Liver (tissue), 9 donors: ENCODE results near the gene PNPLA2. TPM values are rescaled to one million over a fixed set of nuclear protein-coding genes. Genes with fewer than 3 reads are reported as not detected.

Experiments
- DNase-seq: peaks from one replicate; pipeline ENCODE4 v3.0.0-alpha.2; 2017; ENCODE audit warnings: low spot score
- H3K27ac ChIP-seq, 2 donors: one replicate each; pipeline ENCODE4 v1.7.0; 2013; ENCODE audit warnings: inconsistent platforms in 2 of 2, low read length in 2 of 2, control low read depth in 1 of 2, low read depth in 1 of 2, mild to moderate bottlenecking in 1 of 2
- H3K27me3 ChIP-seq, 4 donors: one replicate each; pipeline versions ENCODE4 v1.6.1 to v1.7.0; 2013; ENCODE audit warnings: low read length in 3 of 4, inconsistent platforms in 1 of 4, mild to moderate bottlenecking in 1 of 4, moderate library complexity in 1 of 4; ENCODE audit not compliant: control insufficient read depth in 4 of 4, insufficient read depth in 4 of 4
- H3K36me3 ChIP-seq, 4 donors: one replicate each; pipeline versions ENCODE4 v1.6.1 to v1.7.0; 2013; ENCODE audit warnings: low read length in 3 of 4, mild to moderate bottlenecking in 3 of 4, low read depth in 1 of 4, moderate library complexity in 1 of 4; ENCODE audit not compliant: control insufficient read depth in 4 of 4, insufficient read depth in 3 of 4
- H3K4me1 ChIP-seq, 4 donors: one replicate each; pipeline versions ENCODE4 v1.6.1 to v1.7.0; 2013; ENCODE audit warnings: low read length in 3 of 4, mild to moderate bottlenecking in 3 of 4, moderate library complexity in 1 of 4; ENCODE audit not compliant: control insufficient read depth in 4 of 4, insufficient read depth in 4 of 4
- H3K4me3 ChIP-seq, 3 donors: one replicate each; pipeline versions ENCODE4 v1.6.1 to v1.7.0; 2013; ENCODE audit warnings: low read length in 3 of 3, control low read depth in 1 of 3, low read depth in 1 of 3, mild to moderate bottlenecking in 1 of 3
- H3K9ac ChIP-seq, 2 donors: one replicate each; pipeline ENCODE4 v1.7.0; 2013; ENCODE audit warnings: low read length in 2 of 2, mild to moderate bottlenecking in 2 of 2, moderate library complexity in 2 of 2, control low read depth in 1 of 2, low read depth in 1 of 2
- H3K9me3 ChIP-seq, 4 donors: one replicate each; pipeline versions ENCODE4 v1.6.1 to v1.7.0; 2013; ENCODE audit warnings: low read length in 3 of 4; ENCODE audit not compliant: control insufficient read depth in 4 of 4
- EGR1 ChIP-seq, 2 donors: IDR thresholded peaks; 2 replicates each; pipeline ENCODE4 v1.6.1; 2016 to 2018; ENCODE audit warnings: antibody characterized with exemption in 2 of 2, low read depth in 2 of 2
- FOXA1 ChIP-seq: IDR thresholded peaks from 2 replicates; pipeline ENCODE4 v1.6.1; 2016; ENCODE audit warnings: antibody characterized with exemption
- FOXA2 ChIP-seq: IDR thresholded peaks from 2 replicates; pipeline ENCODE4 v1.6.1; 2016; ENCODE audit warnings: antibody characterized with exemption
- HNF4A ChIP-seq, 2 donors: conservative IDR thresholded peaks; 2 replicates each; pipeline ENCODE4 v1.6.1; 2016; ENCODE audit warnings: antibody characterized with exemption in 2 of 2, mild to moderate bottlenecking in 2 of 2
- HNF4G ChIP-seq: IDR thresholded peaks from 2 replicates; pipeline ENCODE4 v1.6.1; 2016; ENCODE audit warnings: antibody characterized with exemption
- JUND ChIP-seq, 2 donors: IDR thresholded peaks; 2 replicates each; pipeline ENCODE4 v1.6.1; 2016; ENCODE audit warnings: antibody characterized with exemption in 2 of 2
- RAD21 ChIP-seq, 2 donors: IDR thresholded peaks; 2 replicates each; pipeline ENCODE4 v1.6.1; 2016; ENCODE audit warnings: antibody characterized with exemption in 2 of 2, mild to moderate bottlenecking in 2 of 2
- RXRA ChIP-seq, 2 donors: IDR thresholded peaks; 2 replicates each; pipeline ENCODE4 v1.6.1; 2017 to 2018; ENCODE audit warnings: antibody characterized with exemption in 2 of 2, mild to moderate bottlenecking in 1 of 2
- WGBS: extraction: QIAGEN DNeasy Blood & Tissue Kit; methylation state at CpG from one replicate; pipeline ENCODE4 v1.1.7; 2013; 5-methylcytosine and 5-hydroxymethylcytosine counted together
- polyA plus RNA-seq, 2 donors: library from polyadenylated mRNA; stranded (reverse) in 1 of 2; unstranded in 1 of 2; fragments of 200-250 nt in 1 of 2; fragments of >200 nt in 1 of 2; fragmentation: Nextera tagmentation in 1 of 2; extraction: Ambion mirVana in 1 of 2; gene quantifications; one replicate each; pipeline versions ENCODE4 v1.2.1 to v1.2.3, GENCODE V29; 2013 to 2015
- total RNA-seq, 2 donors: library from RNA; depleted of rRNA; stranded (reverse); fragments of >200 nt; gene quantifications; one replicate each; pipeline ENCODE4 v1.2.3, GENCODE V29; 2014
- TF ChIP-seq, protein P1 (sequence below): IDR thresholded peaks from 2 replicates; pipeline ENCODE4 v1.6.1; 2016; ENCODE audit warnings: antibody characterized with exemption, mild to moderate bottlenecking
- TF ChIP-seq, protein P2 (sequence below): IDR thresholded peaks from 2 replicates; pipeline ENCODE4 v1.6.1; 2016; ENCODE audit warnings: antibody characterized with exemption
- TF ChIP-seq, protein P3 (sequence below): IDR thresholded peaks from 2 replicates; pipeline ENCODE4 v1.6.1; 2016; ENCODE audit warnings: antibody characterized with exemption
- TF ChIP-seq, protein P4 (sequence below): fragments of 150-350 bp; IDR thresholded peaks from 2 replicates; pipeline ENCODE4 v1.5.1; 2017; ENCODE audit warnings: improper control_type of control experiment, low read depth, low read length; ENCODE audit not compliant: missing input control
- TF ChIP-seq, protein P5 (sequence below): IDR thresholded peaks from 2 replicates; pipeline ENCODE4 v1.6.1; 2016; ENCODE audit warnings: antibody characterized with exemption
- donor health status: healthy.
- donor health status: healthy.
- donor health status: healthy.
- donor health status: healthy.
- donor health status: healthy.

The PNPLA2 gene
- total and polyA plus RNA-seq, 4 donors, result 13.7 to 58.9 (median 27.2) TPM

DNA sequence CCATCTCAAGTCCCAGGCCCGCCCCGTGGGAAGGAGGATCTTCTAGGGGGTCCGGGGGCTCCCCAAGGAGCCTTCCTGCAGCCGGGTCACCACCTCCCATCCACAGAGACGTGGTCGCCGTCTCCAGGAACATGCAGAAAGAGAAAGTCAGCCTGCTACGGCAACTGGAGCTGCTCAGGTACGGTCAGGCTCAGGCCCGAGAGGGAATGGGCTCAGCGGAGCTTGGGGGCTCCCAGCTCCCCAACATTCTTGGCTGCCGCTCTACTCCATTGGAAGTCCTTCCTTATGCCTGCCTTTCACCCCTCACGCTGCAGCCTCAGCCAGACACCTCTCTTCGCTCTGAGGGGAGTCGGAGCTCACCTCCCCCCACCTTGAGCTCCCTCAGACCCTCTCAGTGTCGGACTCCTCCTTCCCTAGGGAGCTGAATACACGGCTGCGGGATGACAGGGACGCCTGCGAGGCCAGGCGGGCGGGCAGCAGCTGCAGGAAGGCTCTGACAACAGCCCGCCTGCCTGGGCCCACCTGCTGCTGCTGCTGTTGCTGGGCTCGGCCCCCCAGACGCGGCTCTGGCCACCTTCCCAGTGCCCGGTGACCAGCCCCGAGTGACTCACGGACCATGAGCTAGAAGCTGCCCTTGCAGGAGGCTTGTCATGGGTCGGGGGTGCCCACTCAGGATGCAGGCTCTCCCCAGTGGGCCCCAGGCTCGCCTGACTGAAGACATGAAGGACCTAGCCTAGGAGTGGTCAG is 12.6 kb downstream of the PNPLA2 start:
- no peaks in the 10 kb centered on the region for H3K36me3 ChIP-seq
- no peak overlapping the region for H3K9ac ChIP-seq
- no peaks in the 10 kb centered on the region for H3K9me3 ChIP-seq
- no peak for DNase-seq
- no peak for TF ChIP-seq HNF4A (conservative IDR thresholded peaks at IDR 0.05)
- no peak for TF ChIP-seq FOXA2
- TF ChIP-seq, protein P1, sequence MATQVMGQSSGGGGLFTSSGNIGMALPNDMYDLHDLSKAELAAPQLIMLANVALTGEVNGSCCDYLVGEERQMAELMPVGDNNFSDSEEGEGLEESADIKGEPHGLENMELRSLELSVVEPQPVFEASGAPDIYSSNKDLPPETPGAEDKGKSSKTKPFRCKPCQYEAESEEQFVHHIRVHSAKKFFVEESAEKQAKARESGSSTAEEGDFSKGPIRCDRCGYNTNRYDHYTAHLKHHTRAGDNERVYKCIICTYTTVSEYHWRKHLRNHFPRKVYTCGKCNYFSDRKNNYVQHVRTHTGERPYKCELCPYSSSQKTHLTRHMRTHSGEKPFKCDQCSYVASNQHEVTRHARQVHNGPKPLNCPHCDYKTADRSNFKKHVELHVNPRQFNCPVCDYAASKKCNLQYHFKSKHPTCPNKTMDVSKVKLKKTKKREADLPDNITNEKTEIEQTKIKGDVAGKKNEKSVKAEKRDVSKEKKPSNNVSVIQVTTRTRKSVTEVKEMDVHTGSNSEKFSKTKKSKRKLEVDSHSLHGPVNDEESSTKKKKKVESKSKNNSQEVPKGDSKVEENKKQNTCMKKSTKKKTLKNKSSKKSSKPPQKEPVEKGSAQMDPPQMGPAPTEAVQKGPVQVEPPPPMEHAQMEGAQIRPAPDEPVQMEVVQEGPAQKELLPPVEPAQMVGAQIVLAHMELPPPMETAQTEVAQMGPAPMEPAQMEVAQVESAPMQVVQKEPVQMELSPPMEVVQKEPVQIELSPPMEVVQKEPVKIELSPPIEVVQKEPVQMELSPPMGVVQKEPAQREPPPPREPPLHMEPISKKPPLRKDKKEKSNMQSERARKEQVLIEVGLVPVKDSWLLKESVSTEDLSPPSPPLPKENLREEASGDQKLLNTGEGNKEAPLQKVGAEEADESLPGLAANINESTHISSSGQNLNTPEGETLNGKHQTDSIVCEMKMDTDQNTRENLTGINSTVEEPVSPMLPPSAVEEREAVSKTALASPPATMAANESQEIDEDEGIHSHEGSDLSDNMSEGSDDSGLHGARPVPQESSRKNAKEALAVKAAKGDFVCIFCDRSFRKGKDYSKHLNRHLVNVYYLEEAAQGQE, result no peak
- TF ChIP-seq RXRA (IDR thresholded peaks at IDR 0.05), result no peak
- TF ChIP-seq, protein P2, sequence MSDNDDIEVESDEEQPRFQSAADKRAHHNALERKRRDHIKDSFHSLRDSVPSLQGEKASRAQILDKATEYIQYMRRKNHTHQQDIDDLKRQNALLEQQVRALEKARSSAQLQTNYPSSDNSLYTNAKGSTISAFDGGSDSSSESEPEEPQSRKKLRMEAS, result no peak
- no peak for TF ChIP-seq JUND (IDR thresholded peaks at IDR 0.05)
- TF ChIP-seq, protein P3, sequence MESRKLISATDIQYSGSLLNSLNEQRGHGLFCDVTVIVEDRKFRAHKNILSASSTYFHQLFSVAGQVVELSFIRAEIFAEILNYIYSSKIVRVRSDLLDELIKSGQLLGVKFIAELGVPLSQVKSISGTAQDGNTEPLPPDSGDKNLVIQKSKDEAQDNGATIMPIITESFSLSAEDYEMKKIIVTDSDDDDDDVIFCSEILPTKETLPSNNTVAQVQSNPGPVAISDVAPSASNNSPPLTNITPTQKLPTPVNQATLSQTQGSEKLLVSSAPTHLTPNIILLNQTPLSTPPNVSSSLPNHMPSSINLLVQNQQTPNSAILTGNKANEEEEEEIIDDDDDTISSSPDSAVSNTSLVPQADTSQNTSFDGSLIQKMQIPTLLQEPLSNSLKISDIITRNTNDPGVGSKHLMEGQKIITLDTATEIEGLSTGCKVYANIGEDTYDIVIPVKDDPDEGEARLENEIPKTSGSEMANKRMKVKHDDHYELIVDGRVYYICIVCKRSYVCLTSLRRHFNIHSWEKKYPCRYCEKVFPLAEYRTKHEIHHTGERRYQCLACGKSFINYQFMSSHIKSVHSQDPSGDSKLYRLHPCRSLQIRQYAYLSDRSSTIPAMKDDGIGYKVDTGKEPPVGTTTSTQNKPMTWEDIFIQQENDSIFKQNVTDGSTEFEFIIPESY, result no peak
- no peak for TF ChIP-seq FOXA1
- TF ChIP-seq, protein P4, sequence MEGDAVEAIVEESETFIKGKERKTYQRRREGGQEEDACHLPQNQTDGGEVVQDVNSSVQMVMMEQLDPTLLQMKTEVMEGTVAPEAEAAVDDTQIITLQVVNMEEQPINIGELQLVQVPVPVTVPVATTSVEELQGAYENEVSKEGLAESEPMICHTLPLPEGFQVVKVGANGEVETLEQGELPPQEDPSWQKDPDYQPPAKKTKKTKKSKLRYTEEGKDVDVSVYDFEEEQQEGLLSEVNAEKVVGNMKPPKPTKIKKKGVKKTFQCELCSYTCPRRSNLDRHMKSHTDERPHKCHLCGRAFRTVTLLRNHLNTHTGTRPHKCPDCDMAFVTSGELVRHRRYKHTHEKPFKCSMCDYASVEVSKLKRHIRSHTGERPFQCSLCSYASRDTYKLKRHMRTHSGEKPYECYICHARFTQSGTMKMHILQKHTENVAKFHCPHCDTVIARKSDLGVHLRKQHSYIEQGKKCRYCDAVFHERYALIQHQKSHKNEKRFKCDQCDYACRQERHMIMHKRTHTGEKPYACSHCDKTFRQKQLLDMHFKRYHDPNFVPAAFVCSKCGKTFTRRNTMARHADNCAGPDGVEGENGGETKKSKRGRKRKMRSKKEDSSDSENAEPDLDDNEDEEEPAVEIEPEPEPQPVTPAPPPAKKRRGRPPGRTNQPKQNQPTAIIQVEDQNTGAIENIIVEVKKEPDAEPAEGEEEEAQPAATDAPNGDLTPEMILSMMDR, result no peak
- 61% methylated on average over 31 of the region's 31 CpGs for WGBS
- peaks cover 41 to 81% (median 62%) of the 10 kb centered on the region in 4 donors for H3K4me1 ChIP-seq
- H3K4me3 ChIP-seq, result no peak overlapping the region
- H3K27ac ChIP-seq, result no peak overlapping the region
- no peaks in the 10 kb centered on the region for H3K27me3 ChIP-seq

DNA sequence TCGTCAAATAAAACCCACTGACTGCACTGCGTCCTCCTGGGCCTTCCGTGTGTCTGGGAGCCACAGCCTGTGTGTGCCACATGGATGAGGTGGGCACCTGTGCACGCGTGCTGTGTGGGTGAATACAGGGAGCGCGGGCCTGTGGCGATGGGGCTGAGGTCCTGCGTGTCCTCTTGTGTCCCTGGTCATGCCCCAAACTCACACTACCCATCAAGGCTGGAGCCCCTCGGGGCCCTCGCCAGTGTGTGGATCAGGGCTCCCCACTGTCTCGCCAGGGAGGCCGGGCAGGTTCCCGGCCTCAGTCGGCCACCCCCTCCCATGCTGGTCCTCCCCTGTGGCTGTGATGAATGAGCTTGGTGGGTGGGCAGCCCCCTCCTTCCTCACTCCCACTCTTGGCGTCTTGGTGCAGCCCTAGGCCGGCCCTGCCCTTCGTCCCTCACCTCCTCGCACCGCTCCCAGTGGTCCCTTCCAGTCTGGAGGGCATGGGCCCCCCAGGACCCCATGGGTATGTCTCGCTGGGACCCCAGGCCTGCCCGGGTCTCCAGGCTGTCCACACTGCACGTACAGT is 13.3 kb downstream of the PNPLA2 start:
- peak overlapping the region in 1 of 2 donors; percentile 46 for H3K27ac ChIP-seq
- no peak for DNase-seq
- peaks cover 0 to 4% (median 2%) of the 10 kb centered on the region in 4 donors for H3K36me3 ChIP-seq
- no peaks in the 10 kb centered on the region for H3K27me3 ChIP-seq
- peak overlapping the region in 1 of 3 donors; percentile 85 for H3K4me3 ChIP-seq
- WGBS, result 80% methylated on average over 23 of the region's 23 CpGs
- H3K9me3 ChIP-seq, result no peaks in the 10 kb centered on the region
- H3K4me1 ChIP-seq, result peaks cover 39 to 81% (median 59%) of the 10 kb centered on the region in 4 donors
- peak overlapping the region in 1 of 2 donors; percentile 16 for H3K9ac ChIP-seq
- TF ChIP-seq EGR1 (IDR thresholded peaks at IDR 0.05; ENCODE audit: low read depth in 2 of 2), result no peak
- TF ChIP-seq RAD21 (IDR thresholded peaks at IDR 0.05), result no peak
- TF ChIP-seq, protein P3, result no peak
- TF ChIP-seq HNF4A (conservative IDR thresholded peaks at IDR 0.05), result no peak
- no peak for TF ChIP-seq FOXA2
- TF ChIP-seq, protein P4, result no peak
- no peak for TF ChIP-seq FOXA1
- no peak for TF ChIP-seq HNF4G
- TF ChIP-seq, protein P5, sequence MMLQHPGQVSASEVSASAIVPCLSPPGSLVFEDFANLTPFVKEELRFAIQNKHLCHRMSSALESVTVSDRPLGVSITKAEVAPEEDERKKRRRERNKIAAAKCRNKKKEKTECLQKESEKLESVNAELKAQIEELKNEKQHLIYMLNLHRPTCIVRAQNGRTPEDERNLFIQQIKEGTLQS, result no peak
